AG04450 (cell line): ENCODE measurements around the gene ECT2. TPM values are rescaled to one million over a fixed set of nuclear protein-coding genes. Genes with fewer than 3 reads are reported as not detected.

Experiments
- CTCF ChIA-PET: fragments of 300-600, 350-600 bp; formaldehyde crosslinking; extraction: SDS; loops from one replicate; lab custom pipeline; 2022; ENCODE audit warnings: antibody characterized with exemption, inconsistent platforms; lab: Charles Lee
- POLR2A ChIA-PET: fragments of 350-600 bp; formaldehyde crosslinking; extraction: SDS; loops from one replicate; lab custom pipeline; 2021; ENCODE audit warnings: antibody characterized with exemption, inconsistent platforms; lab: Yijun Ruan, JAX
- DNase-seq: peaks from one replicate; pipeline ENCODE4 v3.0.0-alpha.2; 2011; ENCODE audit warnings: low read depth, low spot score
- H3K27ac ChIP-seq: one replicate; pipeline ENCODE4 v1.5.1; 2012; ENCODE audit warnings: low read depth, low read length, control low read depth
- H3K27me3 ChIP-seq: one replicate; pipeline ENCODE4 v1.6.0; 2012; ENCODE audit warnings: low read length; ENCODE audit not compliant: control insufficient read depth, insufficient read depth
- H3K4me3 ChIP-seq: 2 replicates; pipeline ENCODE4 v1.5.1; 2011; ENCODE audit warnings: mild to moderate bottlenecking, low read depth, low read length, control low read depth
- H3K9me3 ChIP-seq: 2 replicates; pipeline ENCODE4 v1.5.1; 2012; ENCODE audit warnings: low read length; ENCODE audit not compliant: control insufficient read depth, insufficient read depth
- polyA plus RNA-seq: library from polyadenylated mRNA; depleted of rRNA; stranded (reverse); fragments of >200 nt; gene quantifications from 2 replicates; pipeline ENCODE4 v1.2.3, GENCODE V29; 2011
- TF ChIP-seq, protein P1 (sequence below): IDR thresholded peaks from 2 replicates; pipeline ENCODE4 v1.5.1; 2011; ENCODE audit warnings: low read depth, low read length, control low read depth, inconsistent platforms

ECT2 gene
- polyA plus RNA-seq, 1 experiment = 21.8 TPM

DNA sequence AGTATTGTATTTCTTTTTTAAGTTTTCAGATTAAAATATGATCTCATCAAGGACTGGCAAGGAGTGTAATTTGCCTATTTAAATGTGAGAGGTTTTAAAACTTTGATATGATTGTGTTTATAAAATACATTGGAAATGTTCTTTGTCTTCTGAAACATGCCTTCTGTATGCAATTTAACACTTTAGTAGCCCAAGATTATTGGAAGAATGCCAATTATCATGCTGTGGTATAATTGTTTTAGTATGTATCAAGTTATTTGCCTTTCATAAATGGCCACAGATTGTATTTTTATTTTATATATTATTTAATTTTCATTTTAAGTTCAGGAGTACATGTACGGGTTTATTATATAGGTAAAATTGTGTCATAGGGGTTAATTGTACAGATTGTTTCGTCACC lies 31.7 kb downstream of the ECT2 start:
- Histone ChIP-seq H3K27ac (no peak overlapping the region), H3K27me3 (no peaks in the 10 kb centered on the region), H3K9me3 (no peaks in the 10 kb centered on the region), H3K4me3 (no peak overlapping the region)
- DNase-seq = no peak
- CTCF ChIA-PET = no interaction called here
- TF ChIP-seq, protein P1, sequence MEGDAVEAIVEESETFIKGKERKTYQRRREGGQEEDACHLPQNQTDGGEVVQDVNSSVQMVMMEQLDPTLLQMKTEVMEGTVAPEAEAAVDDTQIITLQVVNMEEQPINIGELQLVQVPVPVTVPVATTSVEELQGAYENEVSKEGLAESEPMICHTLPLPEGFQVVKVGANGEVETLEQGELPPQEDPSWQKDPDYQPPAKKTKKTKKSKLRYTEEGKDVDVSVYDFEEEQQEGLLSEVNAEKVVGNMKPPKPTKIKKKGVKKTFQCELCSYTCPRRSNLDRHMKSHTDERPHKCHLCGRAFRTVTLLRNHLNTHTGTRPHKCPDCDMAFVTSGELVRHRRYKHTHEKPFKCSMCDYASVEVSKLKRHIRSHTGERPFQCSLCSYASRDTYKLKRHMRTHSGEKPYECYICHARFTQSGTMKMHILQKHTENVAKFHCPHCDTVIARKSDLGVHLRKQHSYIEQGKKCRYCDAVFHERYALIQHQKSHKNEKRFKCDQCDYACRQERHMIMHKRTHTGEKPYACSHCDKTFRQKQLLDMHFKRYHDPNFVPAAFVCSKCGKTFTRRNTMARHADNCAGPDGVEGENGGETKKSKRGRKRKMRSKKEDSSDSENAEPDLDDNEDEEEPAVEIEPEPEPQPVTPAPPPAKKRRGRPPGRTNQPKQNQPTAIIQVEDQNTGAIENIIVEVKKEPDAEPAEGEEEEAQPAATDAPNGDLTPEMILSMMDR = no peak
- POLR2A ChIA-PET = no interaction called here

DNA sequence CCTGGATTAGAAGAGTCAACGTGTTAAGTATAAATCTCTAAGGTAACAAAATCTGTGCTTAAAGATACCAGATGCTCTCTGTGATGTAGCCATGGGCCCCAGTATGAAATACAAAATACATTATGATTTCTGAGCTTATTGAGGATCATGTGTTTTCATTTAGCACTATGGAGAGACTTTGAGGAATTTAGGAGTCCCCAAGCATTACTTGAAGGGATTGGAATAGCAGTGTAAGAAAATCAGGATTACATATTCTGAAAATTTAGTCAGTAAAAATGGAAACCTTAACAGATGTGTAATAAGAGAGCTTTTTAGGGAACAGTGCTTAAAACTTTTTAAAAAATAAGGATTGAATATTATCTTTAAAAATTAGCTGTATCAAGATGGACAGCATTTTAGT lies 35.5 kb downstream of the ECT2 start:
- ChIA-PET POLR2A (no interaction called here), CTCF (no interaction called here)
- Histone ChIP-seq H3K27me3 (no peaks in the 10 kb centered on the region), H3K27ac (no peak overlapping the region), H3K4me3 (no peak overlapping the region), H3K9me3 (no peaks in the 10 kb centered on the region)
- no peak for DNase-seq
- TF ChIP-seq, protein P1 = no peak

DNA sequence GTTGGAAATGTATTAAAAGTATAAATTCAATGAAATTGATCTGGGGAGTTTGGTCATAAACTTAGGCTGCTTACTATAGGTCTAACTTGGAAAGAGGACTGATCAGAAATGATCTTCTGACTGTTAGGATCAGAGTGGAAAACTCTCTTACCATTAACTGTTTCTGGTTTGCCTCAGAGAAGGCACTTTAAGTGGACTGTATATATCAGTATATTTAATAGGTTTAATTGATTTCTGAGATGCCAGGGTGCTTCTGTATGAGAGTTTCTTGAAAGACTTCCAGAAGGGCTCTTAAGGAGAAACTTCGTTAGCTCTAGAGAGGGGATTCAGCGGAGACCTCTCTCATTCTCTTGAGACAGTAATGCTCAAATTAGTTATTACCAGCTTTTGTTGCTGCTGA lies 36.5 kb downstream of the ECT2 start:
- TF ChIP-seq, protein P1 = no peak
- H3K9me3 ChIP-seq = no peaks in the 10 kb centered on the region
- no peak overlapping the region for H3K4me3 ChIP-seq
- no peaks in the 10 kb centered on the region for H3K27me3 ChIP-seq
- H3K27ac ChIP-seq = no peak overlapping the region
- DNase-seq = no peak
- POLR2A ChIA-PET = no interaction called here
- CTCF ChIA-PET = no interaction called here

DNA sequence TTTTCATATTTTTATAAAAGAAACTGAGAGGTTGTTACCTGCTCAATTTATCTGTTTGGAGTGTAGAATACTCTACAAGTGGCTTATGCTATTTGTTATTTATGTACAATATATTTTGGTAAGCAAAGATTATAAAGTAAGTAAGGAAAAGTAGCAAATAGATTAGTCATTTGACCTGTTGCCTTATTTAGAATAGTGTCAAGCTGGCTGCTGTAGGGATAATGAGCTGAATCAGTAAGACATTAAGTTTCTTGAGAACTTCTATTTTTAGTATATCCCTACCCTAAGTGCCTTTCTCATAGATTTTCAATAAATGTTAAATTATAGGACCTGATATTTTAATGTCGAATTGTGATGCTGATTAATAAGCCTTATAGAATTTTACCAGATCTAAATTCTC lies 37.2 kb downstream of the ECT2 start:
- no peaks in the 10 kb centered on the region for H3K27me3 ChIP-seq
- DNase-seq = no peak

DNA sequence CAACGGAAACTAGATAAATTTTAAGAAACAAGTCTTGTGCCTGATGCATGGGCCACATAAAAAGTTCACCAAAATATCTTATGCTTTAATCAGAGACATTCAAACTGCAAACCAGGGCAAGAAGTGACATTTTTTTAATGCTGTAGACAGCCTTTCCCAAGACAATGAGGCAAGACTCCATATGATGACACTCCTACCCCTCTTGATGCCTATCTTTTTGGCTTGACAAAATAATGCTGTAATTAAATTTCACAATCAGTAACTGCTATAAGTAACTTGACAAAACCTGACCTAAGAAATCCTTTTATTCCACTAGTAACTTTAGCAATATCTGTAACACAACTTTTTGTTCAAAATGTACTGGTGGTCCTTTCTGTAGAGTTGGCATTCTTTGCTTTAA lies 48.7 kb downstream of the ECT2 start:
- no peak overlapping the region for H3K27ac ChIP-seq
- H3K9me3 ChIP-seq = no peaks in the 10 kb centered on the region
- CTCF ChIA-PET = interaction anchor here (1.3 kb wide), 1 partner anchor 10 kb away, joined by 4 read pairs; no protein-coding TSS in a partner anchor
- POLR2A ChIA-PET = no interaction called here
- TF ChIP-seq, protein P1 = no peak
- no peaks in the 10 kb centered on the region for H3K27me3 ChIP-seq
- DNase-seq = no peak
- H3K4me3 ChIP-seq = no peak overlapping the region

More for the DNA sequence above, 37.2 kb downstream of the ECT2 start:
- no peaks in the 10 kb centered on the region for H3K9me3 ChIP-seq
- TF ChIP-seq, protein P1 = no peak
- ChIA-PET POLR2A (no interaction called here), CTCF (no interaction called here)
- H3K27ac ChIP-seq = no peak overlapping the region
- H3K4me3 ChIP-seq = no peak overlapping the region
